ENCODE measurements around the gene VTA1.
"Not testable (repeated sequence)": the region's sequence is repeated elsewhere in the genome, so short reads cannot be mapped to it uniquely, and the experiment has no call there.

DNA sequence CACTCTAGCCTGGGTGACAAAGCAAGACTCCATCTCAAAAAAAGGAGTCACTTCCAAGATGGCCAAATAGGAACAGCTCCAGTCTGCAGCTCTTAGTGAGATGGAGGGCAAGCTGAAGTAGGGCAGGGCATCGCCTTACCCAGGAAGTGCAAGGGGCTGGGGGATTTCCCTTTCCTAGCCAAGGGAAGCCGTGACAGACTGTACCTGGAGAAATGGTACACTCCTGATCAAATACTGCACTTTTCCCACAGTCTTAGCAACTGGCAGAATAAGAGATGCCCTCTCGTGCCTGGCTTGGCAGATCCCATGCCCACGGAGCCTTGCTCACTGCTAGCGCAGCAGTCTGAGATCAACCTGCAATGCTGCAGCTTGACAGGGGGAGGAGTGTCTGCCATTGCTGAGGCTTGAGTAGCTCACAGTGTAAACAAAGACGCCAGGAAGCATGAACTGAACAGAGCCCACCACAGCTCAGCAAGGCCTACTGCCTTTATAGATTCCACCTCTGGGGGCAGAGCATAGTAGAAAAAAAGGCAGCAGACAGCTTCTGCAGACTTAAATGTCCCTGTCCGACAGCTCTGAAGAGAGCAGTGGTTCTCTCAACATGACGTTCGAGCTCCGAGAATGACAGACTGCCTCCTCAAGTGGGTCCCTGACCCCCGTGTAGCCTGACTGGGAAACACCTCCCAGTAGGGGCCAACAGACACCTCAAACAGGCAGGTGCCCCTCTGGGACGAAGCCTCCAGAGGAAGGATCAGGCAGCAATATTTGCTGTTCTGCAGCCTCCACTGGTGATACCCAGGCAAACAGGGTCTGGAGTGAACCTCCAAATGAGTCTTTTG is 85.4 kb downstream of the VTA1 start:
- TF ChIP-seq ARNT (IDR thresholded peaks at IDR 0.05); TARDBP (IDR thresholded peaks at IDR 0.05); NFRKB (IDR thresholded peaks at IDR 0.05); ZNF384 (IDR thresholded peaks at IDR 0.05); BHLHE40 (IDR thresholded peaks at IDR 0.05; ENCODE audit: borderline replicate concordance); FOXA1 (IDR thresholded peaks at IDR 0.05); FOXM1 (IDR thresholded peaks at IDR 0.05; ENCODE audit: borderline replicate concordance); SP1 (IDR thresholded peaks at IDR 0.05); HDGF (IDR thresholded peaks at IDR 0.05; ENCODE audit: borderline replicate concordance); SUZ12 (IDR thresholded peaks at IDR 0.05); L3MBTL2 (conservative IDR thresholded peaks at IDR 0.05): not testable (repeated sequence)
- TF ChIP-seq, protein P1, sequence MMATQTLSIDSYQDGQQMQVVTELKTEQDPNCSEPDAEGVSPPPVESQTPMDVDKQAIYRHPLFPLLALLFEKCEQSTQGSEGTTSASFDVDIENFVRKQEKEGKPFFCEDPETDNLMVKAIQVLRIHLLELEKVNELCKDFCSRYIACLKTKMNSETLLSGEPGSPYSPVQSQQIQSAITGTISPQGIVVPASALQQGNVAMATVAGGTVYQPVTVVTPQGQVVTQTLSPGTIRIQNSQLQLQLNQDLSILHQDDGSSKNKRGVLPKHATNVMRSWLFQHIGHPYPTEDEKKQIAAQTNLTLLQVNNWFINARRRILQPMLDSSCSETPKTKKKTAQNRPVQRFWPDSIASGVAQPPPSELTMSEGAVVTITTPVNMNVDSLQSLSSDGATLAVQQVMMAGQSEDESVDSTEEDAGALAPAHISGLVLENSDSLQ (IDR thresholded peaks at IDR 0.05): not testable (repeated sequence)
- TF ChIP-seq FOXK2 (IDR thresholded peaks at IDR 0.05): peak; percentile 77; the same call in 1 of the 2 replicates

Data from HEK293T (cell line).